HPDE6-E6E7 (cell line): ENCODE measurements around the gene CNTFR.

ENCODE experiments used
- DNase-seq: peaks from one replicate; pipeline ENCODE4 v3.0.0; 2011; ENCODE audit warnings: missing footprints; ENCODE audit errors: extremely low spot score

CNTFR gene

GRCh38 chr9:34572092-34572491 lies 17.4 kb downstream of the CNTFR start:
- DNase-seq = no peak

DNA sequence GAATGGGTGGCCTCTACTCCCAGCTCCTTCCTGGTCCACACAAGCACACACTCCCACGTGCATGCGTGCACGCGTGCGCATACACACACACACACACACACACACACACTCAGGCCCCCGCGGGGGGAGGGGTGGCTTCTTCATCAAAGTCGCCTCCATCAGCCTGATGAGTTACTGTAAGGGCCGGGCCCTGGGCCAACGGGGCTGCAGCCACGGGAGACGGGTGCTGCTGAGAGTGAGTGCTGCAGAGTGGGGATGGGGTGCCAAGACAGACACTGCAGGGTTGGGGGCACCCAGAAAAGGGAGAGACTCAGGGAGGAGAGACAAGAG lies 18.1 kb downstream of the CNTFR start:
- no peak for DNase-seq

DNA sequence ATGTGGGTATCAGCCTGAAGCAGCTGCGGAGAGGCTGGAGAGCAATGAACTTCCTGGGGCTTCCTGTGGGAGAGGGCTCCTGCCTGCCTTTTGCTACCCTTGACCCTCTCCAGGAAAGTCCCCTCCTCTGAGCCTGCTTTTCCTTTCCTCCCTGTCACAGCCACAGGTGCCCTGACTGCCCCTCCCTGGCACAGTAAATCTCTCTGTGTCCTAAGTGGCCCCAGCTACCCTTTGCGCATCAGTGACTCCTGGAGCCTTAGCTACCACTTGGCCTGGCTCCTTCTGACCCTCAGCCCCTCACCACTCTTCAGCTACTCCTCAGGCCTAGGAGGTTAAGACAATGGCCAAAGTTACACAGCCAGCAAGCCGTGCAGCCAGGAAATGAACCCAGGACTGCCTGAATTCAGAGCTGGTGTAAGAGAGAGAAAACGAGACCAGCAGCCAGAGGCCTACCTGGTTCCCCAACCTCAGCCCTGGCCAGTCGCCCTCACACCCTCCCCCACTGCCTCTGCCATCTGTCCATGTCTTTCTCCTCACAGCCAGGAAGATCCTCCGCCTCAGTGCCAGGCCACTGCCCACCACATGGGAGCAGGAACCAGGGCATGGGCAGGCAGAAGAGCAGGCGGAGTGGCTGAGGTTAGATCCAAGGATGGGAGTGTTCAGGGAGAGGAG lies 18.6 kb downstream of the CNTFR start:
- no peak for DNase-seq

GRCh38 chr9:34570376-34570775 lies 19.1 kb downstream of the CNTFR start:
- DNase-seq = no peak

DNA sequence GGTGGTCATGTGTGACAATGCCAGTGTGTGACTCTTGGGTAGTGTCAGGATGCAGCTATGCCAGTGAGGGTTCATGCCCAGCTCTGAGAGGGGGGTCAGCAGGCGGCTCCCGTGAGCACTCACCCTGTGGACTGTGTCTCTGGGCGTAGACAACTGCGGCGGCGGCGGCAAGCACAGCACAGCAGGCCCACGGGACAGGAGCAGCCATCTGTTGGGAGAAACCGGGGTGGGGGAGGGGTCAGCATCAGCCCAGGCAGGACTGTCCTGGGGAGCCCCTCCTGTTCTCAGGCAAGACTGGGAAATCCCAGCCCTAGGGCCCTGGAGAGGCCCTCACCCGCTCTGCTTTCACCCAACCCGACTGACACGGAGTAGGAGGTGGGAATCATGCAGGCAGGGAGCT lies 20.8 kb downstream of the CNTFR start:
- no peak for DNase-seq

DNA sequence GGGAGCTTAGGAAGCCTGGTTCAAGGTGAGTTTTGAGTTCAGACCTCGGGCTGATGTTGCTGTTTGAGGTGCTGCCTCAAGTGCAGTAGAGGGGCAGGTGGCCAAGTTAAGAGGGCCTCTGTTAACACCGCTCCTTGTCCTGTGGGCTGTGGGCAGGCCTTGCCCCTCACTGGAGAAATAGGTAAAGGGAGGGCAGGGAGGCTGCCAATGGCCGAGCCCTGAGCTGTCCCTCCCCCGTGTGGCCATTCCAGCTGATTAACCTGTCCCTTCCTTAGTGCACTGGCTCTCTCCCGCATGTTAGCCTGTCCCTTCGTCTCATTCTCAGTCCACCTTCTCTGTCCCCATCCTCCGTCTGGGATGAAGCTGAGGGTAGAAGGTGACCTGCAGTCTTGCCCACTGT lies 21.4 kb downstream of the CNTFR start:
- DNase-seq = no peak

GRCh38 chr9:34566972-34567371 lies 22.6 kb downstream of the CNTFR start:
- DNase-seq = no peak

DNA sequence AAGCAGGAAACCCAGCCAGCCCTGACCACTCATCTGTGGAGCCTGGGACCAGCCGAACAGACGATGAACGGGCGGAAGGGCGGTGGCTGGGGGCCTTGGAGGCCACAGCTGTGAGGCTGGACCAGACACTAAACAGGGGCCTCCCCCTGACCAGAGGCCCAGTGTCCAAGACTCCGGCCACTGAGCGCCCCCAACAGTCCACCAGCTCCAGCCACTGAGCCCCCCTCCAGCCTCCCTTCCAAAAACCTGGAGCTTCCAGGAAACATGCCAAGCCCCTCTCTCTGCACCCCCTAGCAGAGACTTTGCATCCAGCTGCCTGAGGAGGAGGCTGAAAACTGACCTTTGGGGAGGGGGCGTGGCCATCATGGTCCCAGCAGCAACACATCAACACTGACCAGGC lies 23.2 kb downstream of the CNTFR start:
- DNase-seq = no peak

DNA sequence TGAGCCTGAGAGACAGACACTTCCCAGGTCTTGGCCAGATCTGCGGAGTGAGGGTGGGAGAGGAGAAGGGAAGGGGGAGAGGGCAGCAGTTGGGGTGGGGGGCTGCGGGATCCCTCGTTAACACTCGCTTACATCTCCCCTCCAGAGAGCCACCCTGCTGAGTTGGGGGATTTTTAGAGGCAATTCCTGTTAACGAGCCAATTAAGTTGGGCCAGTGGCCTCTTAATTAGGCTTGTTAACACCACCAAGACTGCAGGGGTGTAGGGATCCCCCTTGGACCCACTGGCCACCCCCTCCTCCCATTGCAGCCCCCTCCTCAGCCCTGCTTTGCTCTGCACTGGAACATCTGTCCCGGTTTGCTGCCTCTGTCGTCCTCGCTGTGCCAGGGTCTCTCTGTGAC lies 23.7 kb downstream of the CNTFR start:
- no peak for DNase-seq

- no peak for DNase-seq
Measured at GRCh38 chr9:34564617-34565016, 24.9 kb downstream of the CNTFR start.

DNA sequence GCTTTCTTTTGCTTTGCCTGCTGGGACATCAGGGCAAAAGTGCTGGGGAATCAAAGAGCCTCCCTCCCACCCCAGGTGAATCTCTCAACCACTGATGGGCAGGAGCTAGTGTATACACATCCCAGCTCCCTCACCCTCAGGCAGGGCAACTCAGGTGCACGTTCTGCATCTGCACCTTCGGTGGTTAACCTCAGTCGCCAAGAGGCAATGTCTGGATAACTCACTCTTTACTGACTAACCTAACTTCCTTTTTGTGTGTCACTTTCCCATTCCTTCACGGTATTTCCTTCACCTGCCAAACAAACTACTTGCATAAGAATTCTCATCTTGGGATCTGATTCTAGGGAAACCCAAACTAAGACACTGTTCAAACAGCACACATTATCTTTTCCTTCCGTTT lies 26.3 kb downstream of the CNTFR start:
- DNase-seq = no peak

GRCh38 chr9:34562135-34562745 lies 27.3 kb downstream of the CNTFR start:
- DNase-seq = no peak

GRCh38 chr9:34560599-34561214 lies 28.8 kb downstream of the CNTFR start:
- no peak for DNase-seq

- DNase-seq = peak; percentile 38
Measured at GRCh38 chr9:34559624-34560455, 29.7 kb downstream of the CNTFR start.

GRCh38 chr9:34558919-34559623 lies 30.5 kb downstream of the CNTFR start:
- DNase-seq = no peak

- no peak for DNase-seq
Measured at GRCh38 chr9:34558364-34558763, 31.2 kb downstream of the CNTFR start.

GRCh38 chr9:34557426-34558321 lies 31.9 kb downstream of the CNTFR start:
- DNase-seq = no peak

DNA sequence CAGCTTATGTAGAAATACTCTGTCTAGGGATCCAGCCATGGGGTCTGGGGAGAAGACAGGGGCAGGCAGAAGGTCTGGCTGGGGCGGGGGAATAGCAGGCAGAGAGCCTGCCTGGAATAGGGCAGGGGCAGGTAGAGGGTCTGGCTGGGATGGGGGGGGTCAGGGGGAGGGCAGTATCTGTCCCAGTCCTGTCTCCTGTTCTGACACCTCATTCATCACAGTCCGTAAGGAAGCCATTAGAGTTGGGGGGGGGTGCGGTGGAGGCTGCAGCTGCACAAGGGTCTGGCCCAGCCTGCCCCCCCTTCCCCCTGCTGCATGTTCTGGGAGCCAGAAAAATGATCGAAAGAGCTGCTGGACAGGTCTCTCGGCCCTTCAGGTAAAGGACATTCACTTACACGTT lies 32.6 kb downstream of the CNTFR start:
- no peak for DNase-seq

GRCh38 chr9:34555936-34556525 lies 33.5 kb downstream of the CNTFR start:
- no peak for DNase-seq

DNA sequence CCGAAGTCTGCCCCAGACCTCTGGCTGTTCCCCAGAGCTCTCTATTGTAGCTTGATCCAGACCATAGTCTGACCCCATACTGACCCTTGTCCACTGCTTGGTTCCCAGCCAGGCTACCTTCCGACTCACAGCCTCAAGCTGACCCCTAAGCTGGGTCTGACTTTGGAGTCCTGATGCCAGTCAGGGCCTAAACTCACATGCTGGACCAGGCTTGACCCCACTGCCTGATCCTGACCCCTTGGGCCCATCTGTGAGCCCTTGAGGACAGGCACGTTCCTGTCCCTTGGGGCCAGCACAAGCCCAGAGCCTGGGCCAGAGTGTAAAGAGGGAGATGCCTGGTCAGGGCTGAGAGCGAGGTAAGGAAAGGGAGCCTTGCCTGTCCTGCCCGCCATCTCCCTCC lies 34.0 kb downstream of the CNTFR start:
- DNase-seq = no peak

DNA sequence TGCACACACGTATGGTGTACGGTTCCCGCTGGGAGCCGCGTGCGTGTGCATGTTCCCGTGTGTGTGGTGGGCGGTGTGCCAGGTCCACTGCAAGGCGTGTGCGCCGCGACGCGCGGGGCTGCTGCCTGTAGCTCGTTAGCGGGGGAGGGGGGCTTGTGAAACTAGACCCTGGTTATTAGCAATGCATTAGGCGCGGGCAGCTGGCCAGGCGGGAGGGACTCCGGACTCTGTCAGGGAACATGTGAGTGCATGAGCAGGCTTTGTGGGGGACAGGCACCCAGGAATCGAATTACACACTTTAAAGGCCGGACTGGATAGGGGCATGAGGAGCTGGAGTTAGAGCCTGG lies 34.5 kb downstream of the CNTFR start:
- DNase-seq = no peak
